Mesodermal cell (in vitro differentiated cells): ENCODE data around the gene TBL1Y.
"Not testable (repeated sequence)": the region's sequence is repeated elsewhere in the genome, so short reads cannot be mapped to it uniquely, and the experiment has no call there.

Experiments used
- H3K27ac ChIP-seq: 2 replicates; pipeline ENCODE4 v1.7.0; 2013; ENCODE audit warnings: mild to moderate bottlenecking, low read depth, low read length, moderate library complexity; ENCODE audit not compliant: severe bottlenecking
- H3K36me3 ChIP-seq: 2 replicates; pipeline ENCODE4 v1.7.1; 2013; ENCODE audit warnings: mild to moderate bottlenecking, low read length, moderate library complexity; ENCODE audit not compliant: control insufficient read depth, insufficient read depth
- H3K4me1 ChIP-seq: one replicate; pipeline ENCODE4 v1.7.1; 2013; ENCODE audit warnings: mild to moderate bottlenecking, low read length; ENCODE audit not compliant: insufficient read depth, control insufficient read depth, poor library complexity, severe bottlenecking
- H3K4me3 ChIP-seq: 2 replicates; pipeline ENCODE4 v1.7.0; 2013; ENCODE audit warnings: low read length, control low read depth, mild to moderate bottlenecking; ENCODE audit not compliant: insufficient read depth, poor library complexity, severe bottlenecking; ENCODE audit errors: extremely low read depth
- H3K9me3 ChIP-seq: 2 replicates; pipeline ENCODE4 v1.7.1; 2013; ENCODE audit warnings: mild to moderate bottlenecking, low read length, moderate library complexity; ENCODE audit not compliant: control insufficient read depth
- WGBS, 2 experiments: methylation state at CpG; one replicate each; pipeline ENCODE4 v1.1.5; 2013; ENCODE audit warnings: missing lambda C conversion rate in 2 of 2; ENCODE audit not compliant: insufficient coverage in 2 of 2; 5-methylcytosine and 5-hydroxymethylcytosine counted together

Gene TBL1Y

GRCh38 chrY:7007911-7008310, 97.4 kb downstream of the TBL1Y start:
- H3K9me3 ChIP-seq = no peaks in the 10 kb centered on the region
- WGBS, 2 experiments = no CpG with 5 or more reads among the region's 1 CpG
- H3K4me1 ChIP-seq = peaks cover 4% of the 10 kb centered on the region
- H3K36me3 ChIP-seq = no peaks in the 10 kb centered on the region
- H3K27ac ChIP-seq = no peak overlapping the region
- H3K4me3 ChIP-seq = no peak overlapping the region

DNA sequence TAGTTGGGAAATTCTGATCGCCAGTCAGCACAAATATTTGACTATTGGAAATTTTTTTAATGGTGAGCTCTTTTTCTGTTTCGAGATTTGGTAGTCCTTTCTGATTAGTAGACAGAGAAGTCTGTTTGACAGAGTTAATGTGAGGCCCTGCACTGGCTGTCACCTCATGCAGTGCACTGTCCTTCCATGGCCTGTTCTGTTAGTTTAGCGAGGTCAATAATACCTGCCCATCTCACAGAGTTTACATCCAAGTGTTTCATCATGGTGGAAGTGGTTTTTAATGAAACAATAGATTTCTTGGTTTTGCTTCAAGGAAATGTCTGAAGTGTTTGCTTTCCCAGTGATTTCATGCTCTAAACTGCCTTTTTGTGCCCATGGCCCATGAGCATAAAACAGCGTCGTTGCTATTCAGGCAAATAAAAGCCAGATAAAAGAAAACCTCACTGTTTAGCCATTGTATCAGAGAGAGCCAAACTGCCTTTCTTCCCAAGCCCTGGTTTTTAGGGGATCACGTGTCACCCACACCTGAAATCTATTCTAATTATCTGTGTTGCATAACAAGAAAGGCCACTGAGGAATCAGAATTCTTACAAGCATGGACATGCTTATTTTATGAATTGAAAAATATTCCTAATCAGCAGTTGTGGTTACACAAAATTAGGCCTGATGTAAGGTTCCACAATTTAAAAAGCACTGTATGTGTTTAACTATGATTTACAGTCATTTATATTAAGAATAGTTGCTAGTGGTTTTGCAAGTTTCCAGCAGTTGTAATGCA, 98.3 kb downstream of the TBL1Y start:
- H3K9me3 ChIP-seq = no peaks in the 10 kb centered on the region

DNA sequence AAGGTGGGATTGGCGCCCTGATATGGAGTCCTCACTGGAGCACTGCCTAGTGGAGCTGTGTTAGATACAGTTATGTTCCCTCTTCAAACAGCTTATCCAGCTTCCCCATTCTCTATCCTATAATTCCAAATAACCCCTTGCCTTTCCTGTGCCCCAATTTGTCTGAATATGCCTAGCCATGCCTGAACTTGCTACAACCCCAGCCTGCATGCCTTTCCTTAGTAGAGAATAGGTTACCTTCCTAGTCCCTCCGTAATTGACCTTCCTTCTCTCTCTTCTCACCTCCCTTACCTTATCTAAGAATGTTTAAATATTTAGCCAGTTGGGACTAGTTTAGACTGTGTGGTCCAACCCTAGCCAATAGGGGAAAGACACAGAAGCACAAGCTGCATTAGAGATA, 102.6 kb downstream of the TBL1Y start:
- no peak overlapping the region for H3K27ac ChIP-seq
- H3K36me3 ChIP-seq = no peaks in the 10 kb centered on the region
- H3K9me3 ChIP-seq = no peaks in the 10 kb centered on the region
- H3K4me1 ChIP-seq = peaks cover under 1% of the 10 kb centered on the region
- WGBS, 2 experiments = no CpG with 5 or more reads among the region's 2 CpGs
- H3K4me3 ChIP-seq = no peak overlapping the region

More for the DNA sequence above, 98.3 kb downstream of the TBL1Y start:
- Histone ChIP-seq H3K4me1 (peaks cover 4% of the 10 kb centered on the region), H3K27ac (no peak overlapping the region), H3K4me3 (no peak overlapping the region), H3K36me3 (no peaks in the 10 kb centered on the region)
- 100% methylated on average over 1 of the region's 6 CpGs for WGBS, 2 experiments

DNA sequence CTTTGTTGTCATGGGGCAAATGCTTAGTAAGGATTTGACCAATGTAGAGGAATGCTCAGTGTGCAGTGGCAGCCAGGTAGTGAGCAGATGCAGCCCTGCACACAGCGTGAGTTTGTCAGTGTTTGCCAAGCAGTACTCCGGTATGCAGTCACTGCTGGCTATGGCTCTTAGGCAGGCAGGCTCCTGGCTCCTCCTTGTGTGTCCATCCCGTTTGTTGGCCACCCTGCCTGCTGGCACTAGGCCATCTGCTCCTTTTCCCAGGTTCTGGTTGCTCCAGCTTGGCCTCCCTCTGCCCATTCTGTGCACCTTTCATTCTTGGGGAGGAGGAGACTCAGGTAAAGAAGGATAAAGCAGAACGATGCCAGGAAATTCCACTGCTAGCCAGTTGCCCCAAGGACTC, 106.0 kb downstream of the TBL1Y start:
- H3K4me1 ChIP-seq = no peaks in the 10 kb centered on the region
- no peaks in the 10 kb centered on the region for H3K9me3 ChIP-seq
- no peak overlapping the region for H3K4me3 ChIP-seq
- no peak overlapping the region for H3K27ac ChIP-seq
- H3K36me3 ChIP-seq = no peaks in the 10 kb centered on the region
- 100% methylated on average over 1 to 2 of the region's 4 CpGs for WGBS, 2 experiments

DNA sequence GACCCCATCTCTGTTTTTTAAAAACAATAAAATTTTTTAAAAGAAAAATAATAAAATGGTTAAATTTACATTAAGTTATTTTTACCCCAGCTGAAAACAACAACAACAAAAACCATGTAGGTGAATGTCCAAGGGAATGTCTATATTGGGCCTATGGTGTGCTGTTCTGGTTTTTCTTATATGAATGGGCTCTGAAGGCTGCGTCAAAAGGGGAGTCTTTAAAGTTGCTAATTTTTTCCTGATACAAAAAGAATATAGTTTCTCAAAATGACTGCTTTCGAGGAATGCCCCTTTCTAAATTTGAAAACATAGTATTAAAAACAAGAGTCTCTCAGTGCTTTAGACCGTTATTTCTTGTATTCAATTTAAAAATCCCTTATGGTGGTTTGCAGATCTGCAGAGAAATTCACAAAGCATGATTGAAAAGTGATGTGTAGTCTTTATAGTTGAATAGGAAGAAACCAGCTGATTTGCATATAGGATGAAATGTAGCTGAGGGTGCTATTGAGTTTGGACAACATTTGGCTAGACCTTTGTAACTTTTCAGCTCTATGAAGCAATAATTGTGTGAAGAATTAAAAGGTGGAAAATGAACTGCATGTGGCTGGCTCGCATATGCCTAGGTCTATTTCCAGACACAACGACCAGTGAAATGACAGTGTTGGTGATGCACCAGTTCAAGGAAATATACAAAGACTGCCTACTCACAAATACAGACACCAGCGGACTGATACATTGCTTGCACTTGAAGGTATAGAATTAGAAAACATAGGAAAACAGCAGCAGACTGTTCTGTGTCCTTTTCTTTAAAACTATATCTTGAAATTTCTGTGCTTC, 107.0 kb downstream of the TBL1Y start:
- Histone ChIP-seq H3K9me3 (no peaks in the 10 kb centered on the region), H3K27ac (no peak overlapping the region), H3K36me3 (no peaks in the 10 kb centered on the region), H3K4me1 (no peaks in the 10 kb centered on the region), H3K4me3 (no peak overlapping the region)
- WGBS, 2 experiments = 90% methylated on average over 2 of the region's 6 CpGs; no CpG with 5 or more reads in 1 of the 2 experiments

GRCh38 chrY:7039037-7039436, 128.5 kb downstream of the TBL1Y start:
- no peaks in the 10 kb centered on the region for H3K36me3 ChIP-seq
- H3K9me3 ChIP-seq = no peaks in the 10 kb centered on the region
- no peaks in the 10 kb centered on the region for H3K4me1 ChIP-seq
- no peak overlapping the region for H3K4me3 ChIP-seq
- H3K27ac ChIP-seq = no peak overlapping the region

DNA sequence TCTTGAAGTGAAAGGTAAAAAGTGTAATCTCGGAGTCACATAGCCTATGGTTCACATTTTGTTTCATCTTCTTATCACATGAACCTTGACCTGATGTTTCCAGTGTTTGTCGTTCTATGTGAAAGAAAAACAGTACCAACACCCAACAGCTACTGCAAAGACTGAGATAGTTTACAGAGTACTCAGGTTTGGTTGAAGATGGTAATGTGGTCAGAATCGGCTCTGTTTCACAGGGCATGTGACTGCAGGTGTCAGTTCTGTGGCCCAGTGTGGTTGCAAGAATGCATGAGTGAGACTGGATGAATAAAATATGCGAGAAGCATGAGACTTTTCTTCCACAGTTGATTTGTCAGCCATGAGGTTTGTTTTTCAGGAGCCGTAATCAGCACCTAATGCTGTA, 130.2 kb downstream of the TBL1Y start:
- no peak overlapping the region for H3K4me3 ChIP-seq
- H3K4me1 ChIP-seq = no peaks in the 10 kb centered on the region
- WGBS, 2 experiments = 80 to 94% methylated on average over 1 to 3 of the region's 5 CpGs
- no peaks in the 10 kb centered on the region for H3K9me3 ChIP-seq
- no peaks in the 10 kb centered on the region for H3K36me3 ChIP-seq
- no peak overlapping the region for H3K27ac ChIP-seq

GRCh38 chrY:7041983-7042382, 131.5 kb downstream of the TBL1Y start:
- Histone ChIP-seq H3K4me1 (no peaks in the 10 kb centered on the region), H3K4me3 (no peak overlapping the region), H3K27ac (no peak overlapping the region), H3K9me3 (no peaks in the 10 kb centered on the region), H3K36me3 (no peaks in the 10 kb centered on the region)
- WGBS, 2 experiments = 100% methylated on average over 1 of the region's 4 CpGs; no CpG with 5 or more reads in 1 of the 2 experiments

GRCh38 chrY:7052461-7052860, 142.0 kb downstream of the TBL1Y start:
- H3K36me3 ChIP-seq, H3K4me1 ChIP-seq, H3K9me3 ChIP-seq, H3K4me3 ChIP-seq, H3K27ac ChIP-seq: not testable (repeated sequence)
- 89% methylated on average over 1 of the region's 3 CpGs; no CpG with 5 or more reads in 1 of the 2 experiments for WGBS, 2 experiments

DNA sequence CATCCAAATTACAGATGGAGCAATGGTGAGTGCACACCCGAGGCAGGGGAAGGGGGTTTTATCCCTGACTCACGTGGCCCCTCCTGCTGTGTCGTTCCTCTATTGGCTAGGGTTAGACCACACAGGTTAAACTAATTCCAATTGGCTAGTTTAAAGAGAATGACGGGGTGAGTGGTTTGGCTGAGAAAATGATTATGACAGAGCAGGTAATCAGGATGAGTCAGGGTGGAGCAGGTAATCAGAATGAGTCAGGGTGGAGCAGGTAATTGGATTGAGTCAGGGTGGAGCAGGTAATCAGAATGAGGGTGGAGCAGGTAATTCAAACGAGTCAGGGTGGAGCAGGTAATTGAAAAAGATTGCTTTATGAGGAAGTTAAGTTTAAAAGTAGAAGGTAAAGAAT, 146.4 kb downstream of the TBL1Y start:
- Histone ChIP-seq H3K27ac (no peak overlapping the region), H3K36me3 (no peaks in the 10 kb centered on the region), H3K9me3 (no peaks in the 10 kb centered on the region), H3K4me1 (no peaks in the 10 kb centered on the region), H3K4me3 (no peak overlapping the region)
- WGBS, 2 experiments = 93 to 100% methylated on average over 1 to 2 of the region's 5 CpGs

DNA sequence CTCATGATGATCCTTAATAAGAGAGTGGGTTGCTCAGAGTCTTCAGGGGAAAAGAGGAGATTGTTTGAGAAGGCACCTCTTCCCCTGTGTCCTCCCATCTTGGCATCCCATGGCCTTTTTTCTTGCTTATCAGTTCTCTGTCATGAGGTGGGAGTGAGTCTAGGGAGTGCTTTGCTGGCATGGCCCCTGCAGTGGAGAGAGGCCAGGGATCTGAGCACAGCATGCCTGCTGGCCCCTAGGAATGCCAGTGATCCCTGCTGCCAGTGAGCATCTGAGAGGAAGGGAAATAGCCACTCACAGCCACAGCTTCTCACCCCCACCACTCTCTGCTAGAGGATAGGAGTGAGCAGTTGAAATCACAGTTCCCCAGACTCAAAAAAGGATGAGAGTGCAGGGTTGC, 168.2 kb downstream of the TBL1Y start:
- H3K27ac ChIP-seq = no peak overlapping the region
- no peak overlapping the region for H3K4me3 ChIP-seq
- no peaks in the 10 kb centered on the region for H3K4me1 ChIP-seq
- no peaks in the 10 kb centered on the region for H3K36me3 ChIP-seq
- H3K9me3 ChIP-seq = no peaks in the 10 kb centered on the region
